Gastrocnemius medialis (tissue), 4 donors: ENCODE data around the gene OSBPL2. TPM values are rescaled to one million over a fixed set of nuclear protein-coding genes. Genes with fewer than 3 reads are reported as not detected.

ENCODE experiments used
- ATAC-seq, 2 donors: fragments of 150-250 bp; one replicate each; pipeline ENCODE4 v1.9.1; 2016
- DNase-seq, 2 donors: peaks; one replicate each; pipeline ENCODE4 v3.0.0-alpha.2; 2019
- H3K27ac ChIP-seq, 4 donors: fragments of 200-600 bp; sonication (generic); 1 replicate in 1 of 4; 2 replicates in 3 of 4; pipeline ENCODE4 v1.5.1; 2016 to 2018; ENCODE audit warnings: mild to moderate bottlenecking in 2 of 4, moderate library complexity in 1 of 4
- H3K27me3 ChIP-seq, 3 donors: fragments of 200-600 bp; sonication (generic) in 2 of 3; 1 replicate in 1 of 3; 2 replicates in 2 of 3; pipeline versions ENCODE4 v1.5.1 to v1.6.0; 2016 to 2019; ENCODE audit warnings: mild to moderate bottlenecking in 1 of 3, moderate library complexity in 1 of 3
- H3K36me3 ChIP-seq, 2 donors: fragments of 200-600 bp; sonication (generic) in 1 of 2; one replicate each; pipeline ENCODE4 v1.5.1; 2017 to 2018
- H3K4me1 ChIP-seq, 2 donors: fragments of 200-600 bp; sonication (generic) in 1 of 2; one replicate each; pipeline ENCODE4 v1.5.1; 2016 to 2017; ENCODE audit warnings: mild to moderate bottlenecking in 2 of 2
- H3K4me3 ChIP-seq, 4 donors: fragments of 200-600 bp; sonication (generic) in 3 of 4; 1 replicate in 1 of 4; 2 replicates in 3 of 4; pipeline ENCODE4 v1.5.1; 2016 to 2019; ENCODE audit warnings: mild to moderate bottlenecking in 2 of 4
- H3K9me3 ChIP-seq, 3 donors: fragments of 200-600 bp; sonication (generic) in 2 of 3; 1 replicate in 1 of 3; 2 replicates in 2 of 3; pipeline ENCODE4 v1.5.1; 2016 to 2019
- POLR2A ChIP-seq, 2 donors: fragments of 450-650 bp; IDR thresholded peaks; one replicate each; pipeline ENCODE4 v1.6.1; 2017; ENCODE audit warnings: antibody characterized with exemption in 2 of 2, mild to moderate bottlenecking in 2 of 2, moderate library complexity in 2 of 2
- in situ Hi-C, 4 donors: fragments of 200-750 bp; cut with MboI; loops; one replicate each; pipeline versions ENCODE4 v1.15.0 to v1.8.0; 2017; ENCODE audit warnings: low sequenced_read_pairs in 4 of 4
- intact Hi-C: fragments of 100-400 bp; cut with DNase I; formaldehyde crosslinking; loops from one replicate; pipeline ENCODE4 v1.15.1; 2023; ENCODE audit warnings: low total_unique reads
- total RNA-seq, 4 donors: library from RNA; depleted of rRNA; stranded (reverse); fragments of >200 nt; gene quantifications; one replicate each; pipeline versions ENCODE4 v1.1.0 to v1.2.3, GENCODE V29; 2016
- TF ChIP-seq, protein P1 (sequence below), 5 experiments: fragments of 450-650 bp in 3 of 5; fragments of 200-600 bp in 2 of 5; sonication (generic) in 2 of 5; IDR thresholded peaks in 4 of 5; conservative IDR thresholded peaks in 1 of 5; 1 replicate in 4 of 5; 2 replicates in 1 of 5; pipeline ENCODE4 v1.5.1; 2016 to 2019; ENCODE audit warnings: antibody characterized with exemption in 5 of 5, mild to moderate bottlenecking in 3 of 5, moderate library complexity in 3 of 5

The OSBPL2 gene
- total RNA-seq, 4 donors from 2014 or later: 15.8 to 26.4 (median 19.6) TPM

DNA sequence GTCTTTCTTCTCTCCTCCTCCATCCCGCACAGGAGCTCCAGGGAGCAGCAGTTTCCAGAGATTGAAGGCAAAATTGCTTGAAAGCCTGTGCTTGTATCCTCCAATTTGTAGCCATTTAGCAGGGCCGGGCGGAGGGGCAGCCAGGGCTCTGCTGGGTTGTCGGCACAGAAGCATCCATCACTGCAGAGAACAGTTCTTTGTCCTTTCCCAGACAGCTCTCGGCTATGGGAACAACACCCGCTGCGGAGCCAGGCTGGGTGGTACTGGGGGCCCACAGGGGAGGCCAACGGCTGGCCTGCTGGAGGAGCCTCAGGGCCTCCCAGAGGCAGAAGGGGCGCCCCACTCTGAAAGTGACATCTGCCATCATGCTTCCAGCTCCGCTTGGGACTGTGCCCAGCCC, 26.0 kb upstream of the OSBPL2 start:
- intact Hi-C loops: no loop called here
- no peak for ATAC-seq
- no peak for DNase-seq

DNA sequence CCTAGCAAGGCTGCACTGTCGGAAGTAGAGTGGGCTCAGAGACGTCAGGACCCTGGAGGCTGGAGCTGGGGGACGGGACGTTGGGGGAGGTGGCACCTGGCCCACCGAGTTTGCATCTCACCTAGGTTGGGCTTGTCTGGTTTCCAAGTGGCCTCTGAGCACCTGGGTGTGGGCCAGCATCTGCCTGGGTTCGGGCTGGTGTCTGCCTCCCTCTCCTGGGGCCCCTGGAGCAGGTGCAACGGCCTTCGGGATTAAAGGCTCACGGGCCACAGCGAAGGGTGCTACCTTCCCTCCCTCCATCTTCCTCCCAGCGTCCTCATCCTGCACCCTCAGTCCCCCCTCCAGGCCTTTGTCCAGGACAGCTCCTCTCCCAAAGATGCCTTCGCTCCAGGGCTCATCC, 24.3 kb upstream of the OSBPL2 start:
- DNase-seq: no peak
- TF ChIP-seq POLR2A (IDR thresholded peaks at IDR 0.05): no peak
- TF ChIP-seq, protein P1, sequence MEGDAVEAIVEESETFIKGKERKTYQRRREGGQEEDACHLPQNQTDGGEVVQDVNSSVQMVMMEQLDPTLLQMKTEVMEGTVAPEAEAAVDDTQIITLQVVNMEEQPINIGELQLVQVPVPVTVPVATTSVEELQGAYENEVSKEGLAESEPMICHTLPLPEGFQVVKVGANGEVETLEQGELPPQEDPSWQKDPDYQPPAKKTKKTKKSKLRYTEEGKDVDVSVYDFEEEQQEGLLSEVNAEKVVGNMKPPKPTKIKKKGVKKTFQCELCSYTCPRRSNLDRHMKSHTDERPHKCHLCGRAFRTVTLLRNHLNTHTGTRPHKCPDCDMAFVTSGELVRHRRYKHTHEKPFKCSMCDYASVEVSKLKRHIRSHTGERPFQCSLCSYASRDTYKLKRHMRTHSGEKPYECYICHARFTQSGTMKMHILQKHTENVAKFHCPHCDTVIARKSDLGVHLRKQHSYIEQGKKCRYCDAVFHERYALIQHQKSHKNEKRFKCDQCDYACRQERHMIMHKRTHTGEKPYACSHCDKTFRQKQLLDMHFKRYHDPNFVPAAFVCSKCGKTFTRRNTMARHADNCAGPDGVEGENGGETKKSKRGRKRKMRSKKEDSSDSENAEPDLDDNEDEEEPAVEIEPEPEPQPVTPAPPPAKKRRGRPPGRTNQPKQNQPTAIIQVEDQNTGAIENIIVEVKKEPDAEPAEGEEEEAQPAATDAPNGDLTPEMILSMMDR (IDR thresholded peaks at IDR 0.05 in 4 of 5, conservative IDR thresholded peaks at IDR 0.05 in 1 of 5): no peak
- H3K36me3 ChIP-seq: no peaks in the 10 kb centered on the region

More for the DNA sequence above, 26.0 kb upstream of the OSBPL2 start:
- no peak for TF ChIP-seq POLR2A (IDR thresholded peaks at IDR 0.05)
- Histone ChIP-seq H3K4me3 (no peak overlapping the region), H3K9me3 (no peaks in the 10 kb centered on the region), H3K4me1 (peaks cover 12 to 13% of the 10 kb centered on the region in 2 donors), H3K36me3 (no peaks in the 10 kb centered on the region), H3K27me3 (peaks cover 37 to 42% (median 39%) of the 10 kb centered on the region in 3 donors), H3K27ac (no peak overlapping the region)
- in situ Hi-C loops: no loop called here

DNA sequence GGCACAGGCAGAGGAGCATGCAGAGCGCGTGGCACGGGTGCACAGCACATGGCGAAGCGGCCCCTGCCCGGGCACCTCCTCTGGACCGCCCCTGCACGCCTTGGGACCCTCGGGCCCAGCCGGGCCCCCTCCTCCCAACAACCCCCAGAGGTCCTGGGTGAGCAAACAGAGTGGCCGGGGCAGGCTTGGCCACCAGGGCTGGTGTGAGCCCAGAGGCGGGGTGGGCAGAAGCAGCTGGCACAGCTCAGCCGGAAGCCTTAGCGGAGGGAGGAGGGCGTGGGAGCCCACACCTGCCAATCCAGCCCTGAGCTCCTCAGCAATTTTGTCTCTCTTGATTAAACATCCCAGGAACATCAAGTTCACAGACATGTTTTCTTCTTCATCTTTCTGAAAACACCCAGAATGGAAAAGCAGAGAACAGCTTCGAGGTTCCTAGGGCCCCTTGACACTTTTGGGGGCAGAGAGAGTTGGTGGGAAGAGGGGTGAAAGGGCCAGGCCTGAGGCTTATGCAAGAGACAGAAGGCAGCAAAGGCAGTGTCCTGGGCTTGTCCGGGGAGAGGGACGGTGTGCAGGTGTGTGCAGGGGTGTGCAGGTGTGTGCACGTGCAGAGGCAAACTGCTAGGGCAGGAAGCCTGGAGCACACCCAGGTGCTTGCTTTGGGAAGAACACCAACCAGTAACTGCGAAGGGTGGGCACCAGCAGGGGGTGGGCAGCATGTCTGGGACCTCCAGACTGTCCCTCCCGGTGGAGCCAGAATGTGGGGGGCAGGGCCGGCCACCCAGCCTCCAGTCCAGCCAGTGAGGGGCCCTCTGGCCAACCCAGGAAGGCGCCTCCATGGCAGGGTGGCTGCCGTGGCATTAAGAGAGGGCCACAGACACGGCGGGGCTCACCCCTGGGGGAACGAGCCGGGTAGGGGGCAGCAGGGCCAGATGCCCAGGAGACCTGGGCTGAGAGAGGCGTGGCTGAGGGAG, 23.0 kb upstream of the OSBPL2 start:
- DNase-seq (no peak), ATAC-seq (no peak)
- Histone ChIP-seq H3K27me3 (peaks cover 53 to 59% (median 59%) of the 10 kb centered on the region in 3 donors), H3K4me1 (peaks cover 4 to 14% of the 10 kb centered on the region in 2 donors), H3K27ac (no peak overlapping the region), H3K9me3 (no peaks in the 10 kb centered on the region), H3K4me3 (no peak overlapping the region), H3K36me3 (no peaks in the 10 kb centered on the region)
- intact Hi-C loops: no loop called here
- in situ Hi-C loops: no loop called here
- no peak for TF ChIP-seq POLR2A (IDR thresholded peaks at IDR 0.05)
- TF ChIP-seq, protein P1 (IDR thresholded peaks at IDR 0.05 in 4 of 5, conservative IDR thresholded peaks at IDR 0.05 in 1 of 5): no peak

More for the DNA sequence above, 24.3 kb upstream of the OSBPL2 start:
- Histone ChIP-seq H3K27me3 (peaks cover 50 to 58% (median 55%) of the 10 kb centered on the region in 3 donors), H3K9me3 (no peaks in the 10 kb centered on the region), H3K27ac (no peak overlapping the region), H3K4me1 (peaks cover 7 to 14% of the 10 kb centered on the region in 2 donors), H3K4me3 (no peak overlapping the region)
- intact Hi-C loops (no loop called here), in situ Hi-C loops (no loop called here)
- ATAC-seq: no peak

DNA sequence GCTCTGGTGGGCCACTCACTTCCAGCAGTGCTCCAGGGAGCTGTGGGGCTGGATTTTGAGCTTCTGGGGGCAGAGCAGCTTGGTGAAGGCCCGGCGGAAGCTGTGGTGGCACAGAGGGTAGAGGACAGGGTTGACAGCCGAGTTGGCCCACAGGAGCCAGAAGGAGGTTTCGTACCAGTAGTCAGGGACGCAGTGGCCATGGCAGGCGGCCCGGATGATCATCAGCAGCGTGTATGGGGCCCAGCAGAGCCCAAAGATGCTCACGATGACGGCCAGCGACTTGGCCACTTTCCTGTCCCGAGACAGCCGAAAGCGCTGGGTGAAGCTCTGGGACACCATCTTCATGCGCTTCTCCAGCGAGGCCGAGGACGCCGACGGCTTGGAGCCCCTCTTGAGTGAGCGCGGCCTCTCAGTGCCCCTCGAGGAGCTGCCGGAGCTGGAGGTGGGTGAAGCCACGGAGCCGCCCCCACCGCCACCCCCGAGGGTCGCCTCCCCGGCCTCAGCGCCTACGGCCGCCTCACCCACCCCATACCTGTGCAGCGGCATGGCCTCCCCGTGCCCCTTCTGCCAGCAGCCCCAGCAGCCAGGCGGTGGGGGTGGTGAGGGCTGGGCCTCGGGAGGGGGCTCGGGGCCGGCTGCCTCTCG, 22.2 kb upstream of the OSBPL2 start:
- in situ Hi-C loops (no loop called here), intact Hi-C loops (no loop called here)
- Histone ChIP-seq H3K4me1 (peaks cover 4 to 18% of the 10 kb centered on the region in 2 donors), H3K27ac (no peak overlapping the region), H3K4me3 (no peak overlapping the region), H3K36me3 (no peaks in the 10 kb centered on the region), H3K9me3 (no peaks in the 10 kb centered on the region), H3K27me3 (peaks cover 60 to 64% (median 63%) of the 10 kb centered on the region in 3 donors)
- TF ChIP-seq, protein P1 (IDR thresholded peaks at IDR 0.05 in 4 of 5, conservative IDR thresholded peaks at IDR 0.05 in 1 of 5): no peak
- no peak for TF ChIP-seq POLR2A (IDR thresholded peaks at IDR 0.05)
- ATAC-seq: no peak
- DNase-seq: no peak
